ACC112 (cell line): Measurements from ENCODE around the gene CLIC6.

Experiments
- H2AFZ ChIP-seq: fragments of 200-600 bp; sonication (generic); one replicate; pipeline ENCODE4 v1.6.0; 2017; ENCODE audit warnings: antibody characterized with exemption, low read length; ENCODE audit not compliant: unreplicated experiment
- H3K27ac ChIP-seq: fragments of 200-600 bp; sonication (generic); 2 replicates; pipeline ENCODE4 v1.5.1; 2014; ENCODE audit warnings: low read depth, mild to moderate bottlenecking, antibody characterized with exemption, low read length, moderate library complexity
- H3K27me3 ChIP-seq: fragments of 200-600 bp; sonication (generic); 2 replicates; pipeline ENCODE4 v1.6.1; 2014; ENCODE audit warnings: mild to moderate bottlenecking, antibody characterized with exemption, low read length, moderate library complexity, mixed read lengths; ENCODE audit not compliant: insufficient read depth
- H3K36me3 ChIP-seq: fragments of 200-600 bp; sonication (generic); 2 replicates; pipeline ENCODE4 v1.6.1; 2016; ENCODE audit warnings: mild to moderate bottlenecking, antibody characterized with exemption, low read length, moderate library complexity, mixed read lengths; ENCODE audit not compliant: insufficient read depth
- H3K4me1 ChIP-seq: fragments of 200-600 bp; sonication (generic); one replicate; pipeline ENCODE4 v1.6.1; 2016; ENCODE audit warnings: low read length, mixed read lengths; ENCODE audit not compliant: insufficient read depth, unreplicated experiment, control insufficient read depth
- H3K4me3 ChIP-seq: fragments of 200-600 bp; sonication (generic); 2 replicates; pipeline ENCODE4 v1.5.1; 2014; ENCODE audit warnings: mild to moderate bottlenecking, low read depth, low read length
- H3K79me2 ChIP-seq: fragments of 200-600 bp; sonication (generic); one replicate; pipeline ENCODE4 v1.6.0; 2016; ENCODE audit warnings: low read length; ENCODE audit not compliant: control insufficient read depth, unreplicated experiment, insufficient read depth

CLIC6 gene

GRCh38 chr21:34639250-34639649 is 29.5 kb upstream of the CLIC6 start:
- H3K36me3 ChIP-seq = no peaks in the 10 kb centered on the region
- peaks cover 11% of the 10 kb centered on the region for H3K4me1 ChIP-seq
- no peak overlapping the region for H3K4me3 ChIP-seq
- no peak overlapping the region for H2AFZ ChIP-seq
- H3K27me3 ChIP-seq = peaks cover 14% of the 10 kb centered on the region
- no peak overlapping the region for H3K27ac ChIP-seq
- H3K79me2 ChIP-seq = no peaks in the 10 kb centered on the region

- H3K36me3 ChIP-seq = no peaks in the 10 kb centered on the region
- H3K27ac ChIP-seq = peak overlapping the region; percentile 48
- H3K79me2 ChIP-seq = no peaks in the 10 kb centered on the region
- H2AFZ ChIP-seq = peak overlapping the region; percentile 83
- peaks cover 5% of the 10 kb centered on the region for H3K27me3 ChIP-seq
- peak overlapping the region; percentile 55 for H3K4me3 ChIP-seq
- H3K4me1 ChIP-seq = peaks cover 11% of the 10 kb centered on the region
These were observed 28.7 kb upstream of the CLIC6 start for GRCh38 chr21:34639882-34640788.

- peaks cover 11% of the 10 kb centered on the region for H3K4me1 ChIP-seq
- peak overlapping the region; percentile 55 for H3K4me3 ChIP-seq
- H3K36me3 ChIP-seq = no peaks in the 10 kb centered on the region
- H2AFZ ChIP-seq = peak overlapping the region; percentile 83
- peak overlapping the region; percentile 48 for H3K27ac ChIP-seq
- H3K27me3 ChIP-seq = no peaks in the 10 kb centered on the region
- H3K79me2 ChIP-seq = no peaks in the 10 kb centered on the region
These were observed 27.9 kb upstream of the CLIC6 start for GRCh38 chr21:34640858-34641257.

GRCh38 chr21:34642211-34643075 is 26.4 kb upstream of the CLIC6 start:
- peaks cover 11% of the 10 kb centered on the region for H3K4me1 ChIP-seq
- H3K27me3 ChIP-seq = no peaks in the 10 kb centered on the region
- H3K4me3 ChIP-seq = no peak overlapping the region
- no peaks in the 10 kb centered on the region for H3K36me3 ChIP-seq
- H2AFZ ChIP-seq = no peak overlapping the region
- no peak overlapping the region for H3K27ac ChIP-seq
- H3K79me2 ChIP-seq = no peaks in the 10 kb centered on the region

GRCh38 chr21:34644825-34645224 is 24.0 kb upstream of the CLIC6 start:
- no peak overlapping the region for H2AFZ ChIP-seq
- peaks cover 11% of the 10 kb centered on the region for H3K4me1 ChIP-seq
- no peaks in the 10 kb centered on the region for H3K79me2 ChIP-seq
- peaks cover 22% of the 10 kb centered on the region for H3K27me3 ChIP-seq
- no peaks in the 10 kb centered on the region for H3K36me3 ChIP-seq
- H3K4me3 ChIP-seq = no peak overlapping the region
- H3K27ac ChIP-seq = no peak overlapping the region

GRCh38 chr21:34647555-34647954 is 21.2 kb upstream of the CLIC6 start:
- Histone ChIP-seq H3K36me3 (no peaks in the 10 kb centered on the region), H3K27me3 (peaks cover 49% of the 10 kb centered on the region), H3K79me2 (no peaks in the 10 kb centered on the region), H3K27ac (no peak overlapping the region), H3K4me1 (no peaks in the 10 kb centered on the region), H2AFZ (no peak overlapping the region), H3K4me3 (no peak overlapping the region)

GRCh38 chr21:34648739-34649297 is 20.0 kb upstream of the CLIC6 start:
- Histone ChIP-seq H3K4me1 (no peaks in the 10 kb centered on the region), H3K79me2 (no peaks in the 10 kb centered on the region), H3K27me3 (peaks cover 61% of the 10 kb centered on the region), H3K27ac (no peak overlapping the region), H2AFZ (no peak overlapping the region), H3K4me3 (no peak overlapping the region), H3K36me3 (no peaks in the 10 kb centered on the region)

- Histone ChIP-seq H3K79me2 (no peaks in the 10 kb centered on the region), H3K27me3 (peaks cover 64% of the 10 kb centered on the region), H2AFZ (no peak overlapping the region), H3K36me3 (no peaks in the 10 kb centered on the region), H3K27ac (no peak overlapping the region), H3K4me3 (no peak overlapping the region), H3K4me1 (no peaks in the 10 kb centered on the region)
These were observed 19.4 kb upstream of the CLIC6 start for GRCh38 chr21:34649400-34649799.

- Histone ChIP-seq H3K27ac (no peak overlapping the region), H3K27me3 (peaks cover 77% of the 10 kb centered on the region), H3K4me3 (no peak overlapping the region), H2AFZ (no peak overlapping the region), H3K36me3 (no peaks in the 10 kb centered on the region), H3K79me2 (no peaks in the 10 kb centered on the region), H3K4me1 (no peaks in the 10 kb centered on the region)
These were observed 17.8 kb upstream of the CLIC6 start for GRCh38 chr21:34650861-34651431.

- Histone ChIP-seq H3K36me3 (no peaks in the 10 kb centered on the region), H3K4me1 (no peaks in the 10 kb centered on the region), H3K4me3 (no peak overlapping the region), H3K27ac (no peak overlapping the region), H3K79me2 (no peaks in the 10 kb centered on the region), H3K27me3 (peaks cover 84% of the 10 kb centered on the region), H2AFZ (no peak overlapping the region)
These were observed 17.2 kb upstream of the CLIC6 start for GRCh38 chr21:34651642-34652041.
